PC-9 (cell line): ENCODE measurements around the gene SYCE1. TPM values are rescaled to one million over a fixed set of nuclear protein-coding genes. Genes with fewer than 3 reads are reported as not detected.

Source experiments
- BruUV-seq: library from RNA; stranded (reverse); fragments of 400-500 nt; replicated peaks from 2 replicates; lab custom pipeline; 2021; lab: Mats Ljungman, UMichigan
- CTCF ChIA-PET: fragments of 300-600 bp; sonication (Branson Sonifier 250); formaldehyde crosslinking; loops from one replicate; lab custom pipeline; 2022; ENCODE audit warnings: antibody characterized with exemption; lab: Charles Lee
- POLR2A ChIA-PET: fragments of 300-600 bp; sonication (Branson Sonifier 250); formaldehyde crosslinking; loops from one replicate; lab custom pipeline; 2022; ENCODE audit warnings: antibody characterized with exemption; ENCODE audit not compliant: unreplicated experiment; lab: Charles Lee
- DNase-seq, 2 experiments: peaks; one replicate each; pipeline versions ENCODE4 v3.0.0 to v3.0.0-alpha.2; 2015 to 2022; ENCODE audit warnings: mixed read lengths in 1 of 2
- H2AFZ ChIP-seq: fragments of 200-600 bp; sonication (generic); 2 replicates; pipeline ENCODE4 v1.8.1; 2017; ENCODE audit warnings: antibody characterized with exemption
- H3F3A ChIP-seq: fragments of 200-600 bp; sonication (generic); 2 replicates; pipeline ENCODE4 v1.8.1; 2017; ENCODE audit warnings: antibody characterized with exemption, mild to moderate bottlenecking, low read depth; ENCODE audit not compliant: insufficient read depth
- H3K27ac ChIP-seq: fragments of 200-600 bp; sonication (generic); 2 replicates; pipeline ENCODE4 v1.6.1; 2016; ENCODE audit warnings: mixed run types
- H3K27me3 ChIP-seq: fragments of 200-600 bp; sonication (generic); 2 replicates; pipeline ENCODE4 v1.6.1; 2016; ENCODE audit warnings: low read depth, mixed run types; ENCODE audit not compliant: insufficient read depth
- H3K36me3 ChIP-seq: fragments of 200-600 bp; sonication (generic); 2 replicates; pipeline ENCODE4 v1.6.1; 2016; ENCODE audit warnings: low read depth, mixed run types
- H3K4me1 ChIP-seq: fragments of 200-600 bp; sonication (generic); replicated peaks from 2 replicates; pipeline ENCODE4 v1.6.1; 2016; ENCODE audit warnings: mixed run types; ENCODE audit not compliant: insufficient read depth
- H3K4me2 ChIP-seq: fragments of 200-600 bp; sonication (generic); 2 replicates; pipeline ENCODE4 v1.6.1; 2017; ENCODE audit warnings: mixed run types
- H3K4me3 ChIP-seq: fragments of 200-600 bp; sonication (generic); 2 replicates; pipeline ENCODE4 v1.6.1; 2016; ENCODE audit warnings: mixed run types
- H3K79me2 ChIP-seq: fragments of 200-600 bp; sonication (generic); 2 replicates; pipeline ENCODE4 v1.6.1; 2017; ENCODE audit warnings: low read depth, mixed run types
- H3K9me2 ChIP-seq: fragments of 200-600 bp; sonication (generic); 2 replicates; pipeline ENCODE4 v1.8.1; 2017; ENCODE audit warnings: mild to moderate bottlenecking; ENCODE audit not compliant: insufficient read depth
- H3K9me3 ChIP-seq: fragments of 200-600 bp; sonication (generic); 2 replicates; pipeline ENCODE4 v1.8.1; 2016; ENCODE audit warnings: low read depth; ENCODE audit not compliant: insufficient read depth
- H4K20me1 ChIP-seq: fragments of 200-600 bp; sonication (generic); 2 replicates; pipeline ENCODE4 v1.8.1; 2017; ENCODE audit not compliant: insufficient read depth
- EZH2 ChIP-seq: fragments of 200-600 bp; sonication (generic); IDR thresholded peaks from 2 replicates; pipeline ENCODE4 v1.8.0; 2017; ENCODE audit warnings: antibody characterized with exemption, low read depth
- intact Hi-C: fragments of 100-400 bp; cut with micrococcal nuclease; formaldehyde crosslinking; loops from one replicate; pipeline ENCODE4 v1.10.0; 2022; ENCODE audit not compliant: unreplicated experiment
- total RNA-seq: library from RNA; stranded (reverse); gene quantifications from 2 replicates; pipeline ENCODE4 v1.2.3, GENCODE V29; 2021
- TF ChIP-seq, protein P1 (sequence below): fragments of 200-600 bp; sonication (generic); conservative IDR thresholded peaks from 2 replicates; pipeline ENCODE4 v1.6.1; 2017; ENCODE audit warnings: mixed run types, antibody characterized with exemption, mild to moderate bottlenecking, moderate library complexity

Gene SYCE1
- total RNA-seq, 1 experiment from 2014 or later = not detected

DNA sequence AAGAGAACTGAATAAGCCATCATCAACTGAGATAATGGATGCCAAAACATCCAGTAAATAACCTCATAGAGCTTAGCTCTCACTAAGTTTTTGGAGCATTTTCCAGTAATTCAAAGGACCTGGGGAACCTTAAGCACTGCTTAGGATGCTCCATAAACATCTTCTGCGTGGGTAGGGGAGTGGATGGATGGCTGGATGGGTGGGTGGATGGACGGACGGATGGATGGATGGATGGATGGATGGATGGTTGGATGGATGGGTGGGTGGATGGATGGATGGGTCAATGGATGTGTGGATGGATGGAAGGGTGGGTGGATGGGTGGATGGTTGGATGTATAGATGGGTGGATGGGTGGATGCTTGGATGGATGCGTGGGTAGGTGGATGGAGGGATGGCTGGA, 29.2 kb downstream of the SYCE1 start:
- Histone ChIP-seq H4K20me1 (no peaks in the 10 kb centered on the region), H3K4me1 (no peaks in the 10 kb centered on the region), H3F3A (no peaks in the 10 kb centered on the region), H2AFZ (no peak overlapping the region), H3K9me3 (no peaks in the 10 kb centered on the region), H3K4me3 (no peak overlapping the region), H3K27me3 (no peaks in the 10 kb centered on the region), H3K4me2 (no peak overlapping the region), H3K27ac (no peak overlapping the region), H3K9me2 (no peaks in the 10 kb centered on the region), H3K79me2 (no peaks in the 10 kb centered on the region), H3K36me3 (no peaks in the 10 kb centered on the region)
- no TSS peak for BruUV-seq
- ChIA-PET CTCF (no interaction called here), POLR2A (no interaction called here)
- TF ChIP-seq EZH2 = no peak
- no peak for DNase-seq
- intact Hi-C loops = no loop called here

DNA sequence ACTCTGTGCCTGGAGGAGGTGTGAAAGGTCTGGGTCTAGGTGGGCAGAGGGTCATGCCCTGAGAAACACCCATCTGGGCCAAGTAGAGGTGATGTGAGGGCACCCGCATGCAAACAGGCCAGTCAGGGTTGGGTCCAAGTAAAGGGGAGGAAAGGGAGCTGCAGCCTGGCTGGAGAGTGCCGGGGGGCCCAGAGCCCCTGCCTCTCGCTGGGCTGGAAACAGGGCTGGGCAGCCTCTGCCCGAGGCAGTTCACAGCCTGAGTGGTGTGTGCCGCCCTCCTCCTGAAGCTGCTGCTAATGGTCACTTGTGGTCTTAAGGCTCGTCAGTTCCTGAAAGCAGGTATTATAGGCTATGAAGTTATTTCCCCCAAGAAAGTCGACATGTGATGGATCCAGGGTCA, 31.0 kb downstream of the SYCE1 start:
- POLR2A ChIA-PET = no interaction called here

DNA sequence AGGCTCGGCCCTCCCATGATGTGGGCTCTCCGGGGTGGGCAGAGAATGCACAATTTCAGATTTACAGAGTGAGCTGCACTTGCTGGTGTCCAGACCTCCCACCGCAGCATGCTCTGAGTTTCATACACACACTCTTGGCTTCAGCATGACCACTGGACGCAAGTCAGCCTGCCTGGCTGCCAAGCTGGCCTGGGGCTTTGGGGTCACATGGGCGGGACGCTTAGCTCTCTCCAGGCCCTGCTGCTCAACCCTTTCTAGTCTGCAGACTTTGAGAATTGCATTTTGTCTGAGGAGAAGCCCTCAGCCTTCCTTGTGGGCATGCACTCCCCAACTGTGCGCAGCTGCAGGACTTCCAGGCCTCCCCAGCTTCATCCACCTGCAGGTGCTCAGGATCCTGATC, 32.5 kb downstream of the SYCE1 start:
- DNase-seq = no peak
- intact Hi-C loops = no loop called here
- POLR2A ChIA-PET = no interaction called here

More for the DNA sequence above, 31.0 kb downstream of the SYCE1 start:
- H3F3A ChIP-seq = no peaks in the 10 kb centered on the region
- intact Hi-C loops = no loop called here
- no peaks in the 10 kb centered on the region for H3K9me2 ChIP-seq
- no peak overlapping the region for H2AFZ ChIP-seq
- H3K27me3 ChIP-seq = no peaks in the 10 kb centered on the region
- no peak overlapping the region for H3K4me3 ChIP-seq
- H3K27ac ChIP-seq = no peak overlapping the region
- CTCF ChIA-PET = no interaction called here
- no peaks in the 10 kb centered on the region for H3K79me2 ChIP-seq
- BruUV-seq = no TSS peak
- H4K20me1 ChIP-seq = no peaks in the 10 kb centered on the region
- TF ChIP-seq, protein P1, sequence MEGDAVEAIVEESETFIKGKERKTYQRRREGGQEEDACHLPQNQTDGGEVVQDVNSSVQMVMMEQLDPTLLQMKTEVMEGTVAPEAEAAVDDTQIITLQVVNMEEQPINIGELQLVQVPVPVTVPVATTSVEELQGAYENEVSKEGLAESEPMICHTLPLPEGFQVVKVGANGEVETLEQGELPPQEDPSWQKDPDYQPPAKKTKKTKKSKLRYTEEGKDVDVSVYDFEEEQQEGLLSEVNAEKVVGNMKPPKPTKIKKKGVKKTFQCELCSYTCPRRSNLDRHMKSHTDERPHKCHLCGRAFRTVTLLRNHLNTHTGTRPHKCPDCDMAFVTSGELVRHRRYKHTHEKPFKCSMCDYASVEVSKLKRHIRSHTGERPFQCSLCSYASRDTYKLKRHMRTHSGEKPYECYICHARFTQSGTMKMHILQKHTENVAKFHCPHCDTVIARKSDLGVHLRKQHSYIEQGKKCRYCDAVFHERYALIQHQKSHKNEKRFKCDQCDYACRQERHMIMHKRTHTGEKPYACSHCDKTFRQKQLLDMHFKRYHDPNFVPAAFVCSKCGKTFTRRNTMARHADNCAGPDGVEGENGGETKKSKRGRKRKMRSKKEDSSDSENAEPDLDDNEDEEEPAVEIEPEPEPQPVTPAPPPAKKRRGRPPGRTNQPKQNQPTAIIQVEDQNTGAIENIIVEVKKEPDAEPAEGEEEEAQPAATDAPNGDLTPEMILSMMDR = no peak
- no peak for DNase-seq
- H3K36me3 ChIP-seq = no peaks in the 10 kb centered on the region
- no peaks in the 10 kb centered on the region for H3K9me3 ChIP-seq
- H3K4me1 ChIP-seq = no peaks in the 10 kb centered on the region
- no peak overlapping the region for H3K4me2 ChIP-seq

DNA sequence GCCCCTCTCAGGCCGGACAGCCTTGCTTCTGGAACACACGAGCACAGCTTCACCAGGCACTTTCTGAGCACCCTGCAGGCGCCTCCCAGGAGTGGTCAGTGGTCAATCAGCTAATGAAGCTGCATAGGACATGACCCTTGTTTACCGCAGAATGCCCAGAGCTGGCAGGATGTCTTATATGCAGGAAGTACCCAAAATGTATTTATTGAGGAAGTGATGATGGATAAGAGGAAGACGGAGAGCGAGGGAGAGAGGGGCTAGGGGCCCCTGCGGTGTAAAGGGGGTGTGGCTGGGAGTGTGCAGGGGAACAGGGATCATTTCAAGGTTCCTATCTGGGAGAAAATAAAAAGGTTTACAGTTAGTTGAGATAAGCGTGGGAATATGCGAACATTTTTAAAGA, 34.9 kb downstream of the SYCE1 start:
- Histone ChIP-seq H3K9me3 (no peaks in the 10 kb centered on the region), H3K9me2 (no peaks in the 10 kb centered on the region), H3K27me3 (no peaks in the 10 kb centered on the region), H2AFZ (no peak overlapping the region), H3K79me2 (no peaks in the 10 kb centered on the region), H3K4me3 (no peak overlapping the region), H3F3A (no peaks in the 10 kb centered on the region), H4K20me1 (no peaks in the 10 kb centered on the region), H3K4me2 (no peak overlapping the region), H3K4me1 (no peaks in the 10 kb centered on the region), H3K36me3 (no peaks in the 10 kb centered on the region), H3K27ac (no peak overlapping the region)
- intact Hi-C loops = no loop called here
- ChIA-PET CTCF (no interaction called here), POLR2A (no interaction called here)
- no TSS peak for BruUV-seq
- DNase-seq = no peak
- TF ChIP-seq, protein P1 = no peak
- TF ChIP-seq EZH2 = no peak

More for the DNA sequence above, 32.5 kb downstream of the SYCE1 start:
- Histone ChIP-seq H3K9me3 (no peaks in the 10 kb centered on the region), H3K79me2 (no peaks in the 10 kb centered on the region), H4K20me1 (no peaks in the 10 kb centered on the region), H3F3A (no peaks in the 10 kb centered on the region), H3K9me2 (no peaks in the 10 kb centered on the region), H2AFZ (no peak overlapping the region), H3K4me1 (no peaks in the 10 kb centered on the region), H3K4me2 (no peak overlapping the region), H3K4me3 (no peak overlapping the region), H3K27ac (no peak overlapping the region), H3K36me3 (no peaks in the 10 kb centered on the region), H3K27me3 (no peaks in the 10 kb centered on the region)
- CTCF ChIA-PET = no interaction called here
- TF ChIP-seq EZH2 = no peak
- TF ChIP-seq, protein P1 = no peak
- BruUV-seq = no TSS peak
